Measurements from ENCODE around the gene TNS2. TPM values are rescaled to one million over a fixed set of nuclear protein-coding genes. Genes with fewer than 3 reads are reported as not detected.

Gene TNS2
- total and polyA plus RNA-seq, 10 of the 15 experiments (the other 5 are each of a cell fraction or from before 2014, with no cell fraction given), result 0.03 to 0.72 (median 0.16) TPM; not detected in 4

GRCh38 chr12:53079226-53080117 is 29.6 kb downstream of the TNS2 start, which contains the start of gene SPRYD3 (continued):
- no peak for TF ChIP-seq REST (IDR thresholded peaks at IDR 0.05; ENCODE audit: low read depth, low read length)
- TF ChIP-seq SREBF1 (IDR thresholded peaks at IDR 0.05; ENCODE audit: low read length), result no peak
- no peak for TF ChIP-seq KDM1A (IDR thresholded peaks at IDR 0.05; ENCODE audit: borderline replicate concordance)
- TF ChIP-seq PBX3 (IDR thresholded peaks at IDR 0.05; ENCODE audit: insufficient replicate concordance, low read depth, low read length), result peak; percentile 100
- TF ChIP-seq NFYA (IDR thresholded peaks at IDR 0.05; ENCODE audit: borderline replicate concordance, low read depth, low read length), result peak; percentile 30
- no peak for TF ChIP-seq NBN (IDR thresholded peaks at IDR 0.05)
- no peak for TF ChIP-seq ZBTB33 (IDR thresholded peaks at IDR 0.05)
- no peak for TF ChIP-seq PRDM15 (CRISPR knock-in tag; IDR thresholded peaks at IDR 0.05)
- TF ChIP-seq TCF3 (IDR thresholded peaks at IDR 0.05; ENCODE audit: borderline replicate concordance, insufficient read depth, low read depth, low read length), result peak; percentile 68; the same call in 1 of the 2 replicates
- peak; percentile 72; the same call in 1 of the 2 replicates for TF ChIP-seq CREB1 (IDR thresholded peaks at IDR 0.05; ENCODE audit: low read depth)
- no peak for TF ChIP-seq NFXL1 (IDR thresholded peaks at IDR 0.05; ENCODE audit: borderline replicate concordance)
- no peak for TF ChIP-seq KAT2A (conservative IDR thresholded peaks at IDR 0.05; ENCODE audit: control insufficient read depth, low read depth, low read length)
- TF ChIP-seq RCOR1 (conservative IDR thresholded peaks at IDR 0.05; ENCODE audit: low read depth, low read length), result no peak
- TF ChIP-seq HDAC6 (IDR thresholded peaks at IDR 0.05; ENCODE audit: unreplicated experiment), result no peak
- peak; percentile 74; the same call in 1 of the 2 replicates for TF ChIP-seq POLR2AphosphoS5 (IDR thresholded peaks at IDR 0.05; ENCODE audit: low read length)
- TF ChIP-seq MAX (IDR thresholded peaks at IDR 0.05; ENCODE audit: low read depth, low read length), result no peak
- no peak; the same call in 1 of the 2 replicates for TF ChIP-seq RB1 (IDR thresholded peaks at IDR 0.05; ENCODE audit: borderline replicate concordance)

Measured in GM12878 (cell line).